Adipose tissue (tissue), 3 donors: Measurements from ENCODE around the gene EXOSC3. TPM values are rescaled to one million over a fixed set of nuclear protein-coding genes. Genes with fewer than 3 reads are reported as not detected.
"Not testable (repeated sequence)": the region's sequence is repeated elsewhere in the genome, so short reads cannot be mapped to it uniquely, and the experiment has no call there.

Source experiments
- H3K27ac ChIP-seq: one replicate; pipeline ENCODE4 v1.5.1; 2013; ENCODE audit warnings: low read depth, low read length
- WGBS, 3 donors: extraction: QIAGEN DNeasy Blood & Tissue Kit; methylation state at CpG; one replicate each; pipeline ENCODE4 v1.1.7; 2013; 5-methylcytosine and 5-hydroxymethylcytosine counted together
- polyA plus RNA-seq, 3 donors: library from polyadenylated mRNA; stranded (reverse); fragments of 200-250 nt; gene quantifications; one replicate each; pipeline ENCODE4 v1.2.3, GENCODE V29; 2013
- donor health status: healthy with polysubstance abuse.
- donor health status: Bipolar disorder and iron deficiency.
- donor health status: healthy.

The EXOSC3 gene
- polyA plus RNA-seq, 3 donors, result 10.1 to 28.5 (median 23.7) TPM

GRCh38 chr9:37787059-37787458, 2.2 kb upstream of the EXOSC3 start:
- 39 to 60% (median 55%) methylated on average over 40 to 45 of the region's 45 CpGs for WGBS, 3 donors
- no peak overlapping the region for H3K27ac ChIP-seq

- no peak overlapping the region for H3K27ac ChIP-seq
- 1% methylated on average over 6 of the region's 6 CpGs for WGBS, 3 donors
These were observed 611 bp downstream of the EXOSC3 start for GRCh38 chr9:37784291-37784615.

- WGBS, 3 donors, result 71 to 89% (median 77%) methylated on average over 2 of the region's 2 CpGs
- no peak overlapping the region for H3K27ac ChIP-seq
These were observed 6.3 kb downstream of the EXOSC3 start for GRCh38 chr9:37778534-37778933.

- no peak overlapping the region for H3K27ac ChIP-seq
- 87 to 90% (median 88%) methylated on average over 5 of the region's 5 CpGs for WGBS, 3 donors
These were observed 8.5 kb downstream of the EXOSC3 start for GRCh38 chr9:37776328-37776727.

- 97 to 100% (median 100%) methylated on average over 1 of the region's 1 CpG for WGBS, 3 donors
- no peak overlapping the region for H3K27ac ChIP-seq
These were observed 9.5 kb downstream of the EXOSC3 start for GRCh38 chr9:37775216-37775919.

GRCh38 chr9:37769995-37770394, 14.9 kb downstream of the EXOSC3 start:
- 87 to 98% (median 90%) methylated on average over 3 of the region's 3 CpGs for WGBS, 3 donors
- H3K27ac ChIP-seq, result no peak overlapping the region

GRCh38 chr9:37769306-37769705, 15.6 kb downstream of the EXOSC3 start:
- 85 to 94% (median 93%) methylated on average over 5 of the region's 5 CpGs for WGBS, 3 donors
- H3K27ac ChIP-seq, result no peak overlapping the region

GRCh38 chr9:37765263-37765662, 19.6 kb downstream of the EXOSC3 start:
- 85 to 98% (median 96%) methylated on average over 5 to 6 of the region's 6 CpGs for WGBS, 3 donors
- H3K27ac ChIP-seq, result not testable (repeated sequence)

GRCh38 chr9:37761511-37761910, 23.4 kb downstream of the EXOSC3 start:
- 82 to 85% (median 83%) methylated on average over 3 of the region's 3 CpGs for WGBS, 3 donors
- H3K27ac ChIP-seq, result no peak overlapping the region

- 89 to 92% (median 91%) methylated on average over 7 of the region's 7 CpGs for WGBS, 3 donors
- no peak overlapping the region for H3K27ac ChIP-seq
These were observed 24.3 kb downstream of the EXOSC3 start for GRCh38 chr9:37760416-37761161.

GRCh38 chr9:37758747-37759146, 26.1 kb downstream of the EXOSC3 start:
- WGBS, 3 donors, result 83 to 91% (median 87%) methylated on average over 3 of the region's 3 CpGs
- H3K27ac ChIP-seq, result no peak overlapping the region

- 2 to 3% (median 3%) methylated on average over 40 of the region's 40 CpGs for WGBS, 3 donors
- peak within 1 kb of the TSS; percentile 20 for H3K27ac ChIP-seq
These were observed 31.2 kb downstream of the EXOSC3 start, which contains the start of gene TRMT10B for GRCh38 chr9:37753489-37754190. TSS of gene TRMT10B (plus strand) at chr9:37753805. CDS start at chr9:37761932, 8,127 bp downstream.

- 89 to 91% (median 90%) methylated on average over 29 of the region's 29 CpGs for WGBS, 3 donors
- no peak overlapping the region for H3K27ac ChIP-seq
These were observed 32.0 kb downstream of the EXOSC3 start for GRCh38 chr9:37752642-37753488.

GRCh38 chr9:37752112-37752511, 32.8 kb downstream of the EXOSC3 start:
- 92 to 97% (median 95%) methylated on average over 8 to 13 of the region's 13 CpGs for WGBS, 3 donors
- H3K27ac ChIP-seq, result not testable (repeated sequence)

GRCh38 chr9:37751704-37752103, 33.2 kb downstream of the EXOSC3 start:
- 87 to 93% (median 88%) methylated on average over 20 to 30 of the region's 30 CpGs for WGBS, 3 donors

GRCh38 chr9:37751186-37751585, 33.7 kb downstream of the EXOSC3 start:
- 67 to 77% (median 76%) methylated on average over 6 of the region's 6 CpGs for WGBS, 3 donors
- no peak overlapping the region for H3K27ac ChIP-seq

More at GRCh38 chr9:37751704-37752103, 33.2 kb downstream of the EXOSC3 start:
- not testable (repeated sequence) for H3K27ac ChIP-seq

GRCh38 chr9:37749129-37749528, 35.7 kb downstream of the EXOSC3 start:
- 62 to 68% (median 65%) methylated on average over 5 of the region's 5 CpGs for WGBS, 3 donors
- no peak overlapping the region for H3K27ac ChIP-seq

GRCh38 chr9:37747271-37747753, 37.6 kb downstream of the EXOSC3 start:
- 29 to 43% (median 38%) methylated on average over 3 of the region's 3 CpGs for WGBS, 3 donors
- no peak overlapping the region for H3K27ac ChIP-seq
